ENCODE measurements around the gene MTOR.

DNA sequence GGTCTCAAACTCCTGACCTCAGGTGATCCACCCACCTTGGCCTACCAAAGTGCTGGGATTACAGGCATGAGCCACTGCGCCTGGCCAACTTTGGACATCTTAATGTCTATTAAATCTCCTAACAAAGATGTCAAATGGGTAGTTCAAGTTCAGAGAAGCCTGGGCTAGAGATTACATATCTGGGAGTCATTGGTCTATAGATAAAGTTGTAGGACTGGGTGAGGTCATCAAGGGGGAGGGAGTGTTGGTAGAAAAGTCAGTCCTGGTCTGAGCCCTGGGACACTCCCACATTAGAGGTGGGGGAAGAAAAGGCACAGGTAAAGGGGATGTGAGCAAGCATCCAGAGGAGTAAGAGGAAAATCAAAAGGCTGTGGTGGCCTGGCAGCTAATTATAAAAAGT, 17.3 kb upstream of the MTOR start:
- no peak for TF ChIP-seq CTCF (IDR thresholded peaks at IDR 0.05)
- TF ChIP-seq POLR2A (IDR thresholded peaks at IDR 0.05): no peak

Measured in thyroid gland (tissue), 4 donors.